ENCODE data around the gene SP3. TPM values are rescaled to one million over a fixed set of nuclear protein-coding genes. Genes with fewer than 3 reads are reported as not detected.

The SP3 gene
- total RNA-seq, 6 experiments from 2014 or later: 45.0 to 63.7 (median 52.1) TPM

GRCh38 chr2:173860082-173860481, 105.1 kb downstream of the SP3 start:
- Mint-ChIP-seq H3K27ac (no peak overlapping the region), H3K27me3 (ENCODE audit: insufficient read depth) (peaks cover 24% of the 10 kb centered on the region), H3K9me3 (no peaks in the 10 kb centered on the region), H3K36me3 (ENCODE audit: low read depth) (no peaks in the 10 kb centered on the region), H3K4me3 (no peak overlapping the region), H3K4me1 (ENCODE audit: low read depth) (peaks cover 4% of the 10 kb centered on the region)
- no peak for DNase-seq
- TF ChIP-seq, protein P1, sequence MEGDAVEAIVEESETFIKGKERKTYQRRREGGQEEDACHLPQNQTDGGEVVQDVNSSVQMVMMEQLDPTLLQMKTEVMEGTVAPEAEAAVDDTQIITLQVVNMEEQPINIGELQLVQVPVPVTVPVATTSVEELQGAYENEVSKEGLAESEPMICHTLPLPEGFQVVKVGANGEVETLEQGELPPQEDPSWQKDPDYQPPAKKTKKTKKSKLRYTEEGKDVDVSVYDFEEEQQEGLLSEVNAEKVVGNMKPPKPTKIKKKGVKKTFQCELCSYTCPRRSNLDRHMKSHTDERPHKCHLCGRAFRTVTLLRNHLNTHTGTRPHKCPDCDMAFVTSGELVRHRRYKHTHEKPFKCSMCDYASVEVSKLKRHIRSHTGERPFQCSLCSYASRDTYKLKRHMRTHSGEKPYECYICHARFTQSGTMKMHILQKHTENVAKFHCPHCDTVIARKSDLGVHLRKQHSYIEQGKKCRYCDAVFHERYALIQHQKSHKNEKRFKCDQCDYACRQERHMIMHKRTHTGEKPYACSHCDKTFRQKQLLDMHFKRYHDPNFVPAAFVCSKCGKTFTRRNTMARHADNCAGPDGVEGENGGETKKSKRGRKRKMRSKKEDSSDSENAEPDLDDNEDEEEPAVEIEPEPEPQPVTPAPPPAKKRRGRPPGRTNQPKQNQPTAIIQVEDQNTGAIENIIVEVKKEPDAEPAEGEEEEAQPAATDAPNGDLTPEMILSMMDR (IDR thresholded peaks at IDR 0.05): no peak

DNA sequence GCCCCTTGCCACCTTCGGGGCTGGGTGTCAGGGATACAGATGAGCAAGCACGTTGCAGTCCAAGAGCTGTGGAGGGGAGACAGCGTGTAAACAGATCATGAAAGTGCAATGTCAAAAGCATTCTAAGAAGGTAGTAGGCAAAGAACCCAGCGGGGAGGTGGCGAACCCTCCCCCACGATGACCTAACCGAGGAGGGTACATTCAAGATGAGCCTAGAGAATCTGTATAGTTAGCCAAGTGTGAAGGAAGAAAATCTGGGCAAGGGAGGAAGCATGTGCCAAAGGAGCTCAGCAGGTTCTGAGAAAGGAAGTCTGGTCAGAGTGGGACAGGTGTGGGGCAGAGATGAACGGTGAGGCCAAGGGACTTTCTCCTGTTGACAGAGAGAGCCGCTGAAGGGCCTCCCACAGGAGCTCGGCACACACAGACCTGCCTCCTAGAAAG, 106.9 kb downstream of the SP3 start:
- H3K27me3 Mint-ChIP-seq (ENCODE audit: insufficient read depth): peaks cover 17% of the 10 kb centered on the region
- no peak overlapping the region for H3K4me3 Mint-ChIP-seq
- no peak for DNase-seq
- peaks cover 15% of the 10 kb centered on the region for H3K4me1 Mint-ChIP-seq (ENCODE audit: low read depth)
- H3K36me3 Mint-ChIP-seq (ENCODE audit: low read depth): no peaks in the 10 kb centered on the region
- no peak overlapping the region for H3K27ac Mint-ChIP-seq
- TF ChIP-seq, protein P1 (IDR thresholded peaks at IDR 0.05): no peak
- no peaks in the 10 kb centered on the region for H3K9me3 Mint-ChIP-seq
